Hepatocyte (in vitro differentiated cells): ENCODE data around the gene ADIRF.

ENCODE experiments used
- CTCF ChIP-seq: fragments of 200-600 bp; sonication (generic); IDR thresholded peaks from 2 replicates; pipeline ENCODE4 v1.5.1; 2016; ENCODE audit warnings: antibody characterized with exemption, mild to moderate bottlenecking; ENCODE audit not compliant: poor library complexity
- EZH2 ChIP-seq: fragments of 200-600 bp; sonication (generic); IDR thresholded peaks from 2 replicates; pipeline ENCODE4 v1.6.1; 2016; ENCODE audit warnings: antibody characterized with exemption, mild to moderate bottlenecking, borderline replicate concordance
- EZH2phosphoT487 ChIP-seq: fragments of 200-600 bp; sonication (generic); IDR thresholded peaks from one replicate; pipeline ENCODE4 v1.6.1; 2018; ENCODE audit warnings: antibody characterized with exemption, mild to moderate bottlenecking, low read depth, moderate library complexity; ENCODE audit not compliant: unreplicated experiment, severe bottlenecking

- no peak for TF ChIP-seq CTCF
- TF ChIP-seq EZH2 = no peak
- no peak for TF ChIP-seq EZH2phosphoT487
Observed at GRCh38 chr10:86950349-86950748, 17.9 kb upstream of the ADIRF start.
